Endothelial cell of umbilical vein (primary cell): ENCODE results near the gene TTI1. TPM values are rescaled to one million over a fixed set of nuclear protein-coding genes. Genes with fewer than 3 reads are reported as not detected.
A peak's percentile ranks its signal among the peaks of the same experiment; 100 is the strongest.

Experiments
- BruUV-seq: library from RNA; stranded (reverse); fragments of 400-500 nt; replicated peaks from 2 replicates; lab custom pipeline; 2021; lab: Mats Ljungman, UMichigan
- CTCF ChIA-PET: fragments of 300-600, 350-600 bp; sonication (Branson Sonifier 250); formaldehyde crosslinking; loops from one replicate; lab custom pipeline; 2021; ENCODE audit warnings: antibody characterized with exemption, inconsistent platforms; lab: Charles Lee
- POLR2A ChIA-PET: fragments of 300-600, 350-600 bp; sonication (Branson Sonifier 250); formaldehyde crosslinking; loops from one replicate; lab custom pipeline; 2021; ENCODE audit warnings: antibody characterized with exemption, inconsistent platforms; lab: Charles Lee
- DNase-seq: peaks from one replicate; pipeline ENCODE4 v3.0.0-alpha.2; 2011; ENCODE audit warnings: low read depth, low spot score
- FAIRE-seq: peaks from 2 replicates; lab custom pipeline; 2011; peaks lifted over from hg19 to GRCh38; lab: Jason Lieb, UNC
- H2AFZ ChIP-seq: 2 replicates; pipeline ENCODE4 v1.6.0; 2012; ENCODE audit warnings: low read depth, low read length, control low read depth, inconsistent platforms
- H3K27ac ChIP-seq: 2 replicates; pipeline ENCODE4 v1.5.1; 2011; ENCODE audit warnings: low read depth, mild to moderate bottlenecking, control low read depth, low read length, moderate library complexity; ENCODE audit not compliant: insufficient read depth
- H3K27me3 ChIP-seq, 2 experiments: 2 replicates each; pipeline versions ENCODE4 v1.6.0 to v1.6.1; 2011; ENCODE audit warnings: low read length in 2 of 2, mixed read lengths in 1 of 2; ENCODE audit not compliant: control insufficient read depth in 2 of 2, insufficient read depth in 2 of 2
- H3K36me3 ChIP-seq, 2 experiments: 2 replicates in 1 of 2; 3 replicates in 1 of 2; pipeline ENCODE4 v1.5.1; 2011; ENCODE audit warnings: low read length in 2 of 2, mild to moderate bottlenecking in 1 of 2, moderate library complexity in 1 of 2; ENCODE audit not compliant: control insufficient read depth in 2 of 2, insufficient read depth in 2 of 2; ENCODE audit errors: extremely low read depth in 1 of 2
- H3K4me1 ChIP-seq: 3 replicates; pipeline ENCODE4 v1.5.1; 2011; ENCODE audit warnings: mild to moderate bottlenecking, low read length; ENCODE audit not compliant: control insufficient read depth, insufficient read depth; ENCODE audit errors: extremely low read depth
- H3K4me2 ChIP-seq: 2 replicates; pipeline ENCODE4 v1.6.1; 2011; ENCODE audit warnings: low read length, control low read depth, mixed read lengths; ENCODE audit not compliant: insufficient read depth
- H3K4me3 ChIP-seq, 3 experiments: fragments of 200-600 bp in 1 of 3; sonication (generic), shearing (Covaris generic) in 1 of 3; replicated peaks in 1 of 3; 2 replicates each; pipeline ENCODE4 v1.5.1; 2011 to 2016; ENCODE audit warnings: control low read depth in 3 of 3, low read length in 3 of 3, mild to moderate bottlenecking in 2 of 3, inconsistent platforms in 1 of 3, low read depth in 1 of 3, moderate library complexity in 1 of 3; ENCODE audit not compliant: insufficient read depth in 1 of 3
- H3K79me2 ChIP-seq: 2 replicates; pipeline ENCODE4 v1.6.0; 2012; ENCODE audit warnings: low read length, inconsistent platforms; ENCODE audit not compliant: control insufficient read depth, insufficient read depth
- H3K9ac ChIP-seq: replicated peaks from 2 replicates; pipeline ENCODE3; 2011; ENCODE audit warnings: low read length, control low read depth; ENCODE audit not compliant: insufficient read depth; ENCODE audit errors: extremely low read depth
- H3K9me1 ChIP-seq: replicated peaks from 3 replicates; pipeline ENCODE4 v1.6.0; 2011; ENCODE audit warnings: mild to moderate bottlenecking, low read length; ENCODE audit not compliant: control insufficient read depth, insufficient read depth; ENCODE audit errors: extremely low read depth
- H3K9me3 ChIP-seq: replicated peaks from 2 replicates; pipeline ENCODE4 v1.5.1; 2012; ENCODE audit warnings: low read length, inconsistent platforms; ENCODE audit not compliant: control insufficient read depth, insufficient read depth
- H4K20me1 ChIP-seq: replicated peaks from 2 replicates; pipeline ENCODE3; 2011; ENCODE audit warnings: mild to moderate bottlenecking, low read length; ENCODE audit not compliant: control insufficient read depth, insufficient read depth; ENCODE audit errors: extremely low read depth
- EZH2 ChIP-seq: IDR thresholded peaks from 2 replicates; pipeline ENCODE4 v1.6.1; 2012; ENCODE audit warnings: borderline replicate concordance, low read depth, mild to moderate bottlenecking, moderate library complexity, low read length, inconsistent platforms; ENCODE audit not compliant: severe bottlenecking
- FOS ChIP-seq: IDR thresholded peaks from 2 replicates; pipeline ENCODE4 v1.6.1; 2011; ENCODE audit warnings: mild to moderate bottlenecking, low read length, moderate library complexity, borderline replicate concordance; ENCODE audit not compliant: insufficient read depth
- GATA2 ChIP-seq: IDR thresholded peaks from 2 replicates; pipeline ENCODE4 v1.7.0; 2011; ENCODE audit warnings: low read depth, mild to moderate bottlenecking, moderate library complexity, mixed read lengths, low read length; ENCODE audit not compliant: insufficient read length, insufficient read depth
- JUN ChIP-seq: IDR thresholded peaks from 2 replicates; pipeline ENCODE4 v1.6.1; 2011; ENCODE audit warnings: borderline replicate concordance, low read depth; ENCODE audit not compliant: insufficient read length, insufficient read depth
- MYC ChIP-seq: IDR thresholded peaks from one replicate; pipeline ENCODE4 v1.6.1; 2011; ENCODE audit warnings: mild to moderate bottlenecking, low read depth, low read length
- POLR2A ChIP-seq: IDR thresholded peaks from 2 replicates; pipeline ENCODE4 v1.6.1; 2012; ENCODE audit warnings: low read depth, mild to moderate bottlenecking, control low read depth, low read length
- POLR2AphosphoS5 ChIP-seq: IDR thresholded peaks from 2 replicates; pipeline ENCODE4 v1.6.1; 2012; ENCODE audit warnings: low read depth, mild to moderate bottlenecking, control low read depth, low read length, moderate library complexity; ENCODE audit not compliant: insufficient read depth
- dilution Hi-C: fragments of 300-500 bp; cut with MboI; formaldehyde crosslinking; loops from one replicate; pipeline ENCODE4 v1.15.0; 2019; ENCODE audit warnings: low sequenced_read_pairs; ENCODE audit not compliant: extremely low pct_ligation_motif_present
- intact Hi-C: fragments of 100-400 bp; cut with micrococcal nuclease; formaldehyde crosslinking; loops from one replicate; pipeline ENCODE4 v1.10.0; 2022
- polyA plus RNA-seq, 4 experiments: library from polyadenylated mRNA; depleted of rRNA in 3 of 4; stranded (reverse) in 3 of 4; unstranded in 1 of 4; fragments of >200 nt; gene quantifications; 2 replicates each; pipeline versions ENCODE4 v1.2.1 to v1.2.3, GENCODE V29; 2011 to 2012; ENCODE audit warnings: missing spikeins in 1 of 4
- total RNA-seq: library from RNA; stranded (reverse); gene quantifications from 2 replicates; pipeline ENCODE4 v1.2.3, GENCODE V29; 2021
- TF ChIP-seq, protein P1 (sequence below): IDR thresholded peaks from 2 replicates; pipeline ENCODE4 v1.6.1; 2011; ENCODE audit not compliant: insufficient read depth, insufficient read length
- TF ChIP-seq, protein P2 (sequence below), 2 donors: IDR thresholded peaks; 1 replicate in 1 of 2; 2 replicates in 1 of 2; pipeline ENCODE4 v1.5.1; 2011; ENCODE audit warnings: low read length in 2 of 2, mild to moderate bottlenecking in 2 of 2, moderate library complexity in 2 of 2, control low read depth in 1 of 2, inconsistent platforms in 1 of 2, low read depth in 1 of 2; ENCODE audit not compliant: insufficient read depth in 1 of 2; ENCODE audit errors: extremely low read depth in 1 of 2

Gene TTI1
- total and polyA plus RNA-seq, 2 donors (not counting 3 experiments of a cell fraction or from before 2014, with no cell fraction given) = 13.2 to 23.2 TPM

DNA sequence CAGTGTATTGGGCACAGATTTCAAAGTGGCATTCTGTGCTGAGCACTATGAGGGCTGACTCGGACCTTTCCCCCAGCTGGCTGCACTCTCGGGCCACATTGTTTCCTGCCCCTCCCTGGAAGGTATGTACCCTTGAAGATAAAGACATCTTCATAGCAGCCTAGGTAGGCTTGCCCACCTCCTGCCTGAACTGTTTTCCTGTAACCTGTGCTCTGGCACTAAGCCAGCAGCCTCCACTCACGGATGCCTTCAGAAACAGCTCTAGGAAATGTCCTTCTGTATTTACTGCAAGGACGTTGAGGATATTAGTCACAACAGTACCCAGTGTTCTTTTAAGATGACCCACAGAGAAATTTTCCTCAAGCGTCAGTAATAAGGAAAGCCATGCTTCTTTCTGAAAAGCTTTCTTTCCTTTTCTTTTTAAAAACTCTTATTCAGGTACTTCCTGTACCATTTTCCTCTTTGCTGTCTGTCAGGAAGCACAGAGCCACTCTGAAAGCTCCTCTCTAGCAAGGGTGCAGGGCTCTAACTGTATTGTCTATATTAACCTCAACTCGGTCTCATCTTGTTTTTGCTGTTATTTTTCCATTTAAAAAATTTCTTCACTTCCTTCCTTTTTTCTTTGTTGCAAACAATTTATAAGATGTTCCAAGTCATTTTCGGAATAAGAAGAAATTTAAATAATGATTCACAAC is 43.5 kb downstream of the TTI1 start:
- peak overlapping the region; percentile 64 for H3K4me2 ChIP-seq
- H4K20me1 ChIP-seq = no peaks in the 10 kb centered on the region
- H3K9ac ChIP-seq = peak overlapping the region; percentile 32
- ChIA-PET POLR2A (no interaction called here), CTCF (interaction anchor here (0.6 to 1.4 kb wide), 3 partner anchors 31 to 426 kb away, joined by 3 read pairs; no protein-coding TSS in a partner anchor)
- peaks cover 0 to 6% of the 10 kb centered on the region in 2 experiments for H3K36me3 ChIP-seq
- peak; percentile 69 for FAIRE-seq
- peak overlapping the region; percentile 4 for H2AFZ ChIP-seq
- H3K9me3 ChIP-seq = no peaks in the 10 kb centered on the region
- H3K79me2 ChIP-seq = no peaks in the 10 kb centered on the region
- TF ChIP-seq GATA2 (no peak), EZH2 (no peak), JUN (peak; percentile 3)
- dilution Hi-C loops (no loop called here), intact Hi-C loops (loop anchor here (2.0 to 5.0 kb wide), 3 partner anchors 87 to 425 kb away; partner anchors contain the start of gene VSTM2L)
- DNase-seq = peak; percentile 60
- H3K27ac ChIP-seq = peak overlapping the region; percentile 68
- H3K4me1 ChIP-seq = peaks cover 24% of the 10 kb centered on the region
- H3K27me3 ChIP-seq = no peaks in the 10 kb centered on the region
- H3K4me3 ChIP-seq = no peak overlapping the region
- no TSS peak for BruUV-seq
- no peaks in the 10 kb centered on the region for H3K9me1 ChIP-seq

DNA sequence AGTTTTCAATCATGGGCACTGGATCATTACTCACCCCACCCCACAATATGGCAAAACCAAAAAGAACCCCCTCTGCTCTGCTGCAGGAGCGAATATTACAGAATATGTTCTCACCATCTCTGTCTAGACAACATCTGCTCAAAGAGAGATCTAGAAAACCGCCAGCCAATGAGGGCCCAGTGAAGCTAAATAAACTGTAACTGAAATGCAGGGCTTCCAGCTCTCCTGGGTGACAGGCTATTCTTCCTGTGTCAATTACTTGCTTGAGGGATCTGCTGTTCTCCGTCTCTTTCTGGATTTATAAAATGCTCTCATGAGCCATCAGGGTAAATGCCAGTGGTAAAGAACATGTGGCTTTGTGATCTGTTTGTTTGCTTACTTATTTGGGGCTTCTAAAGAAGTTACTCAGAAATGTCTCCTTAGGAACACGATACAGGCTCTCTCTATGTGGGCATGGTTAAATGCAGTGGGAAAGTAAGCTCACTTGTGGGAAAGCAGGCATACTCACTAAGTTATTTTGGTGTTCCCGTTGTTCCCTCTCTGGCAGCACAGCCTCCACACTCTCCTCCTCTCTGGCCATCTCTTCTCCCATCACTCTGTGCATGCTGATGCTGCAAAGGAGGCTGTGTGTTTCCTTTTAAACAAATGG is 44.8 kb downstream of the TTI1 start:
- Histone ChIP-seq H3K4me2 (no peak overlapping the region), H3K27ac (no peak overlapping the region)
- BruUV-seq = no TSS peak

More for the DNA sequence above, 44.8 kb downstream of the TTI1 start:
- Histone ChIP-seq H4K20me1 (no peaks in the 10 kb centered on the region), H3K9me1 (no peaks in the 10 kb centered on the region), H3K36me3 (peaks cover 0 to 2% of the 10 kb centered on the region in 2 experiments), H3K27me3 (no peaks in the 10 kb centered on the region), H3K9ac (no peak overlapping the region), H3K4me1 (peaks cover 24% of the 10 kb centered on the region), H3K4me3 (no peak overlapping the region), H3K9me3 (no peaks in the 10 kb centered on the region), H2AFZ (no peak overlapping the region), H3K79me2 (no peaks in the 10 kb centered on the region)
- ChIA-PET POLR2A (no interaction called here), CTCF (interaction anchor here (0.9 kb wide), 1 partner anchor 8 kb away, joined by 3 read pairs; no protein-coding TSS in a partner anchor)
- FAIRE-seq = no peak
- no peak for TF ChIP-seq GATA2
- no peak for TF ChIP-seq POLR2A
- no peak for TF ChIP-seq EZH2
- TF ChIP-seq FOS = no peak
- no peak for TF ChIP-seq POLR2AphosphoS5
- TF ChIP-seq JUN = no peak
- TF ChIP-seq, protein P1, sequence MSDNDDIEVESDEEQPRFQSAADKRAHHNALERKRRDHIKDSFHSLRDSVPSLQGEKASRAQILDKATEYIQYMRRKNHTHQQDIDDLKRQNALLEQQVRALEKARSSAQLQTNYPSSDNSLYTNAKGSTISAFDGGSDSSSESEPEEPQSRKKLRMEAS = no peak
- TF ChIP-seq, protein P2, sequence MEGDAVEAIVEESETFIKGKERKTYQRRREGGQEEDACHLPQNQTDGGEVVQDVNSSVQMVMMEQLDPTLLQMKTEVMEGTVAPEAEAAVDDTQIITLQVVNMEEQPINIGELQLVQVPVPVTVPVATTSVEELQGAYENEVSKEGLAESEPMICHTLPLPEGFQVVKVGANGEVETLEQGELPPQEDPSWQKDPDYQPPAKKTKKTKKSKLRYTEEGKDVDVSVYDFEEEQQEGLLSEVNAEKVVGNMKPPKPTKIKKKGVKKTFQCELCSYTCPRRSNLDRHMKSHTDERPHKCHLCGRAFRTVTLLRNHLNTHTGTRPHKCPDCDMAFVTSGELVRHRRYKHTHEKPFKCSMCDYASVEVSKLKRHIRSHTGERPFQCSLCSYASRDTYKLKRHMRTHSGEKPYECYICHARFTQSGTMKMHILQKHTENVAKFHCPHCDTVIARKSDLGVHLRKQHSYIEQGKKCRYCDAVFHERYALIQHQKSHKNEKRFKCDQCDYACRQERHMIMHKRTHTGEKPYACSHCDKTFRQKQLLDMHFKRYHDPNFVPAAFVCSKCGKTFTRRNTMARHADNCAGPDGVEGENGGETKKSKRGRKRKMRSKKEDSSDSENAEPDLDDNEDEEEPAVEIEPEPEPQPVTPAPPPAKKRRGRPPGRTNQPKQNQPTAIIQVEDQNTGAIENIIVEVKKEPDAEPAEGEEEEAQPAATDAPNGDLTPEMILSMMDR (IDR thresholded peaks at IDR 0.05; ENCODE audit: extremely low read depth in 1 of 2, insufficient read depth in 1 of 2, low read depth in 1 of 2, low read length in 2 of 2) = no peak
- no peak for TF ChIP-seq MYC
- intact Hi-C loops (no loop called here), dilution Hi-C loops (no loop called here)
- no peak for DNase-seq
